ENCODE data around the gene LSM2. TPM values are rescaled to one million over a fixed set of nuclear protein-coding genes. Genes with fewer than 3 reads are reported as not detected.
"Not testable (repeated sequence)": the region's sequence is repeated elsewhere in the genome, so short reads cannot be mapped to it uniquely, and the experiment has no call there.

Gene LSM2
- total RNA-seq, 4 donors from 2014 or later = 37.1 to 119 (median 58.7) TPM

GRCh38 chr6:31794294-31794865, 12.4 kb downstream of the LSM2 start:
- no peak for DNase-seq
- H3K9me3 ChIP-seq = no peaks in the 10 kb centered on the region
- H3K4me1 ChIP-seq = no peaks in the 10 kb centered on the region
- H3K4me3 ChIP-seq = peak overlapping the region; percentile 73 to 88
- no peak for TF ChIP-seq POLR2A (IDR thresholded peaks at IDR 0.05)
- no peak for TF ChIP-seq CTCF (IDR thresholded peaks at IDR 0.05)
- peak overlapping the region; percentile 90 to 97 for H3K27ac ChIP-seq
- intact Hi-C loops (cut with DNase I; ENCODE audit: low total_unique reads) = loop anchor here (10.0 kb wide), 1 partner anchor 60 kb away; the partner anchor contains the start of gene CLIC1
- no peaks in the 10 kb centered on the region for H3K27me3 ChIP-seq
- no peaks in the 10 kb centered on the region for H3K36me3 ChIP-seq

GRCh38 chr6:31793927-31794245, 12.9 kb downstream of the LSM2 start:
- H3K36me3 ChIP-seq, H3K9me3 ChIP-seq, H3K27me3 ChIP-seq, DNase-seq, H3K4me1 ChIP-seq, H3K4me3 ChIP-seq: not testable (repeated sequence)
- H3K27ac ChIP-seq = peak overlapping the region; percentile 90 to 97
- intact Hi-C loops (cut with DNase I; ENCODE audit: low total_unique reads) = loop anchor here (10.0 kb wide), 1 partner anchor 59 kb away; the partner anchor contains the start of gene CLIC1

- Histone ChIP-seq H3K4me3 (no peak overlapping the region), H3K27ac (no peak overlapping the region)
- intact Hi-C loops (cut with DNase I; ENCODE audit: low total_unique reads) = loop anchor here (10.0 kb wide), 1 partner anchor 58 kb away; the partner anchor contains the start of gene CLIC1
These were observed 14.0 kb downstream of the LSM2 start for GRCh38 chr6:31792761-31793171.

GRCh38 chr6:31792090-31792374, 14.7 kb downstream of the LSM2 start:
- Histone ChIP-seq H3K9me3 (no peaks in the 10 kb centered on the region), H3K4me3 (no peak overlapping the region), H3K27ac (peak overlapping the region; percentile 42 to 66), H3K36me3 (no peaks in the 10 kb centered on the region), H3K27me3 (no peaks in the 10 kb centered on the region), H3K4me1 (no peaks in the 10 kb centered on the region)
- TF ChIP-seq POLR2A (IDR thresholded peaks at IDR 0.05) = no peak
- no peak for TF ChIP-seq CTCF (IDR thresholded peaks at IDR 0.05)
- intact Hi-C loops (cut with DNase I; ENCODE audit: low total_unique reads) = loop anchor here (10.0 kb wide), 1 partner anchor 57 kb away; the partner anchor contains the start of gene CLIC1
- no peak for DNase-seq

More at GRCh38 chr6:31792761-31793171, 14.0 kb downstream of the LSM2 start:
- no peaks in the 10 kb centered on the region for H3K36me3 ChIP-seq
- no peaks in the 10 kb centered on the region for H3K4me1 ChIP-seq
- no peak for DNase-seq
- no peaks in the 10 kb centered on the region for H3K27me3 ChIP-seq
- H3K9me3 ChIP-seq = no peaks in the 10 kb centered on the region
- TF ChIP-seq POLR2A (IDR thresholded peaks at IDR 0.05) (no peak), CTCF (IDR thresholded peaks at IDR 0.05) (no peak)

- no peak overlapping the region for H3K4me3 ChIP-seq
- TF ChIP-seq POLR2A (IDR thresholded peaks at IDR 0.05) (no peak), CTCF (IDR thresholded peaks at IDR 0.05) (peak; percentile 37 to 61 (median 46))
- no peaks in the 10 kb centered on the region for H3K27me3 ChIP-seq
- no peaks in the 10 kb centered on the region for H3K9me3 ChIP-seq
- peak overlapping the region; percentile 42 to 66 for H3K27ac ChIP-seq
- peak; percentile 64 to 70 for DNase-seq
- no peaks in the 10 kb centered on the region for H3K4me1 ChIP-seq
- no peaks in the 10 kb centered on the region for H3K36me3 ChIP-seq
- intact Hi-C loops (cut with DNase I; ENCODE audit: low total_unique reads) = loop anchor here (10.0 kb wide), 1 partner anchor 57 kb away; the partner anchor contains the start of gene CLIC1
These were observed 15.3 kb downstream of the LSM2 start for GRCh38 chr6:31791324-31792089.
